ENCODE data around the gene MBD5. TPM values are rescaled to one million over a fixed set of nuclear protein-coding genes. Genes with fewer than 3 reads are reported as not detected.

MBD5 gene
- total and polyA plus RNA-seq, 3 donors from 2014 or later: 29.0 to 60.3 (median 55.4) TPM

DNA sequence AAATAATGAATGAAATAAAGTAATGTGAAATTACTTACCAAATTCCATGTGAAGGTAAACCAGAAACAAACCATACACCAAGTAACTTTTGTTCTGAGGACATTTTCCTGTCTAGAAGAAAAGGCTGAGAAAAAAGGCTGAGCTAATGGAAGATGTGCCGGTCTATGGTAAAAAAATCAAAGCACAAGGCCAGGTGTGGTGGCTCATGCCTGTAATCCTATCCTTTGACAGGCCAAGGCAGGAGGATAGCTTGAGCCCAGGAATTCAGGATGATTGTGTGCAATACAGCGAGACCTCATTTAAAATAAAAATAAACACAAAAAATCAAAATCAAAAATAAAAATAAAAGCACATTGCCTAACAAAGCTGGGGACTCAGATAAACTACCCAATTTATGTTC is 7.0 kb upstream of the MBD5 start:
- no peaks in the 10 kb centered on the region for H3K27me3 ChIP-seq
- H3K4me1 ChIP-seq: peaks cover 3% of the 10 kb centered on the region
- 86 to 92% methylated on average over 2 of the region's 2 CpGs for WGBS, 2 donors
- H3K4me3 ChIP-seq: no peak overlapping the region
- H3K9me3 ChIP-seq: no peaks in the 10 kb centered on the region
- intact Hi-C loops (cut with DNase I; ENCODE audit: low total_unique reads): no loop called here
- DNase-seq: no peak
- H3K27ac ChIP-seq: no peak overlapping the region
- TF ChIP-seq POLR2A (IDR thresholded peaks at IDR 0.05): no peak
- TF ChIP-seq, protein P1, sequence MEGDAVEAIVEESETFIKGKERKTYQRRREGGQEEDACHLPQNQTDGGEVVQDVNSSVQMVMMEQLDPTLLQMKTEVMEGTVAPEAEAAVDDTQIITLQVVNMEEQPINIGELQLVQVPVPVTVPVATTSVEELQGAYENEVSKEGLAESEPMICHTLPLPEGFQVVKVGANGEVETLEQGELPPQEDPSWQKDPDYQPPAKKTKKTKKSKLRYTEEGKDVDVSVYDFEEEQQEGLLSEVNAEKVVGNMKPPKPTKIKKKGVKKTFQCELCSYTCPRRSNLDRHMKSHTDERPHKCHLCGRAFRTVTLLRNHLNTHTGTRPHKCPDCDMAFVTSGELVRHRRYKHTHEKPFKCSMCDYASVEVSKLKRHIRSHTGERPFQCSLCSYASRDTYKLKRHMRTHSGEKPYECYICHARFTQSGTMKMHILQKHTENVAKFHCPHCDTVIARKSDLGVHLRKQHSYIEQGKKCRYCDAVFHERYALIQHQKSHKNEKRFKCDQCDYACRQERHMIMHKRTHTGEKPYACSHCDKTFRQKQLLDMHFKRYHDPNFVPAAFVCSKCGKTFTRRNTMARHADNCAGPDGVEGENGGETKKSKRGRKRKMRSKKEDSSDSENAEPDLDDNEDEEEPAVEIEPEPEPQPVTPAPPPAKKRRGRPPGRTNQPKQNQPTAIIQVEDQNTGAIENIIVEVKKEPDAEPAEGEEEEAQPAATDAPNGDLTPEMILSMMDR (IDR thresholded peaks at IDR 0.05): no peak
- H3K36me3 ChIP-seq (ENCODE audit: low read depth, missing control alignments): no peaks in the 10 kb centered on the region

GRCh38 chr2:148014616-148015015 is 6.3 kb upstream of the MBD5 start:
- Histone ChIP-seq H3K27ac (no peak overlapping the region), H3K27me3 (no peaks in the 10 kb centered on the region), H3K4me3 (no peak overlapping the region), H3K36me3 (ENCODE audit: low read depth, missing control alignments) (no peaks in the 10 kb centered on the region), H3K4me1 (peaks cover 11% of the 10 kb centered on the region), H3K9me3 (no peaks in the 10 kb centered on the region)
- WGBS, 2 donors: 78 to 80% methylated on average over 5 of the region's 5 CpGs
- intact Hi-C loops (cut with DNase I; ENCODE audit: low total_unique reads): no loop called here
- TF ChIP-seq POLR2A (IDR thresholded peaks at IDR 0.05): no peak
- TF ChIP-seq, protein P1 (IDR thresholded peaks at IDR 0.05): no peak
- DNase-seq: no peak

DNA sequence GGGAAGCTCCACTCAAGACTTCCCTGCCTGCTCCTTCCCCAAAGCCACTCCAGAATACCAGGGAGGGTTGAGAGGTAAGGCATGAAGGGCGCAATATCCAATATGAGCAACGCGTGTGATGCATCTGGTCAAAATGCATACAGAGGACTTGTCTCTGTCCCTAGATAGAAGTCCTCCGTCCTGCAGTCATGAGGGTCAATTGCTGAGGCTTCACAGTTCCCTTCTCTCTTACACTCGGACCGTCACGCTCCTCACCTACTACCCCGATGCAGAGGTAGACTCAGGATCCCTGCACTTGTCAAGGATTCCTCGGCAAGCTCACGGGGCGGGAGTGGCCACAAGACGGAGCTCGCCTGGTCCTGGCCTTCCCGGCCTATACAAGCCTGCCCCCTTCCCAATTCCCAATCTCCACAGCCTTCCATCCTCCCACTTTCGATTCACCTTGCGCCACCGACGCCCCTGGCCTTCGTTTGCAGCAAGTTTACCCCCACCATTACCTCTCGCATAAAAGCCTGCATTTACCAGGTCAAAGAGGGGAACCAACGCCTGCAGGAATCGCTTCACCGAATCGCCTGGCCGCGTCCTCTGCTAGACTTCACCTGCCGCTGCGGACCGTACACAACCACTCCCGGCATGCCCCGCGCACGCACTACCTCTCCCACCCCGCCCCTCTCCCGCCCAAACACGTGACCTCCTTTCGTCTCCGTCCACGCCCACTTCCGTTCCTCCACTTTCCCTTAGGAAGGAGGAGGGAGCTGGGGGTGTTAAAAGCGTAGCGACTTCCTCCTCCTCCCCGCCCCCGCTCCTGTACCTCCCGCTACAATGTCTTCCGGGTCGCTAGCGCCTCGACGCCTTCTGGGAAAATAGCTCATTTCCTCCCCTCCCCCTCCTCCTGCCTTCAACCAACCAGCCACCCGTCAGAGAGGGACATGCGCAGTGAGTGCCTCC is 506 bp upstream of the MBD5 start, which contains the start of gene ORC4:
Gene ORC4 (minus strand): TSS at position 627 of the 948 bp plus-strand sequence. CDS start 44,779 bp downstream, outside the sequence.
- DNase-seq: peak; percentile 100
- Histone ChIP-seq H3K4me3 (peak within 1 kb of the TSS; percentile 79 to 91), H3K27me3 (no peaks in the 10 kb centered on the region), H3K36me3 (ENCODE audit: low read depth, missing control alignments) (no peaks in the 10 kb centered on the region), H3K4me1 (peaks cover 34% of the 10 kb centered on the region), H3K27ac (peak within 1 kb of the TSS; percentile 88 to 95), H3K9me3 (no peaks in the 10 kb centered on the region)
- peak; percentile 56 for TF ChIP-seq POLR2A (IDR thresholded peaks at IDR 0.05)
- TF ChIP-seq, protein P1 (IDR thresholded peaks at IDR 0.05): no peak
- intact Hi-C loops (cut with DNase I; ENCODE audit: low total_unique reads): no loop called here
- 0 to 1% methylated on average over 50 to 52 of the region's 52 CpGs for WGBS, 2 donors

GRCh38 chr2:148021886-148022285 is 995 bp downstream of the MBD5 start:
- intact Hi-C loops (cut with DNase I; ENCODE audit: low total_unique reads): no loop called here
- peaks cover 39% of the 10 kb centered on the region for H3K4me1 ChIP-seq
- peak overlapping the region; percentile 79 to 91 for H3K4me3 ChIP-seq
- no peaks in the 10 kb centered on the region for H3K36me3 ChIP-seq (ENCODE audit: low read depth, missing control alignments)
- H3K9me3 ChIP-seq: no peaks in the 10 kb centered on the region
- DNase-seq: no peak
- WGBS, 2 donors: 2 to 4% methylated on average over 3 of the region's 3 CpGs
- H3K27me3 ChIP-seq: no peaks in the 10 kb centered on the region
- TF ChIP-seq POLR2A (IDR thresholded peaks at IDR 0.05): no peak
- TF ChIP-seq, protein P1 (IDR thresholded peaks at IDR 0.05): no peak
- peak overlapping the region; percentile 88 to 95 for H3K27ac ChIP-seq
